GM03348 (cell line): ENCODE measurements around the gene ACOT7.
"Not testable (repeated sequence)": the region's sequence is repeated elsewhere in the genome, so short reads cannot be mapped to it uniquely, and the experiment has no call there.

Source experiments
- DNase-seq: peaks from one replicate; pipeline ENCODE4 v3.0.0; 2012; ENCODE audit warnings: low spot score

Gene ACOT7

GRCh38 chr1:6393400-6394187 is at the start of gene ACOT7:
TSS of gene ACOT7 (minus strand) at chr1:6393767. CDS start at chr1:6393399, 368 bp downstream.
- DNase-seq = peak; percentile 99

GRCh38 chr1:6441586-6441985 is 48.0 kb upstream of the ACOT7 start:
- DNase-seq = no peak

GRCh38 chr1:6440198-6441126 is 46.9 kb upstream of the ACOT7 start:
- peak; percentile 63 for DNase-seq

GRCh38 chr1:6438047-6438525 is 44.5 kb upstream of the ACOT7 start:
- DNase-seq = peak; percentile 86

GRCh38 chr1:6437012-6437700 is 43.6 kb upstream of the ACOT7 start:
- not testable (repeated sequence) for DNase-seq

GRCh38 chr1:6436277-6436676 is 42.7 kb upstream of the ACOT7 start:
- not testable (repeated sequence) for DNase-seq

- no peak for DNase-seq
Measured at GRCh38 chr1:6435547-6435946, 42.0 kb upstream of the ACOT7 start.

GRCh38 chr1:6435129-6435528 is 41.6 kb upstream of the ACOT7 start:
- no peak for DNase-seq

GRCh38 chr1:6434186-6434585 is 40.6 kb upstream of the ACOT7 start:
- DNase-seq = no peak

- not testable (repeated sequence) for DNase-seq
Measured at GRCh38 chr1:6431645-6432579, 38.3 kb upstream of the ACOT7 start.

GRCh38 chr1:6429660-6430411 is 36.3 kb upstream of the ACOT7 start:
- not testable (repeated sequence) for DNase-seq

GRCh38 chr1:6428453-6428852 is 34.9 kb upstream of the ACOT7 start:
- DNase-seq = not testable (repeated sequence)

- DNase-seq = no peak
Measured at GRCh38 chr1:6427441-6428390, 34.1 kb upstream of the ACOT7 start.

- DNase-seq = no peak
Measured at GRCh38 chr1:6426972-6427350, 33.4 kb upstream of the ACOT7 start.

GRCh38 chr1:6426277-6426971 is 32.9 kb upstream of the ACOT7 start:
- no peak for DNase-seq

- DNase-seq = no peak
Measured at GRCh38 chr1:6425658-6426057, 32.1 kb upstream of the ACOT7 start.

GRCh38 chr1:6424619-6425593 is 31.3 kb upstream of the ACOT7 start, which contains the start of gene ESPN:
TSS of gene ESPN (plus strand) at chr1:6424776. CDS start at chr1:6424956, 180 bp downstream.
- DNase-seq = peak; percentile 59
